CD4-positive, alpha-beta T cell (primary cell): ENCODE data around the gene ARVCF. TPM values are rescaled to one million over a fixed set of nuclear protein-coding genes. Genes with fewer than 3 reads are reported as not detected.

Source experiments
- ATAC-seq: fragments of 200-7000 bp; cut with Tn5 transposase; one replicate; pipeline ENCODE4 v1.10.0; 2022; ENCODE audit warnings: mild to moderate bottlenecking; ENCODE audit not compliant: poor library complexity
- CTCF ChIA-PET: fragments of 350-600 bp; sonication (Branson Sonifier 250); formaldehyde crosslinking; loops from one replicate; lab custom pipeline; 2021; ENCODE audit warnings: antibody characterized with exemption, inconsistent platforms; lab: Charles Lee
- POLR2A ChIA-PET: fragments of 350-600 bp; sonication (Branson Sonifier 250); formaldehyde crosslinking; loops from one replicate; lab custom pipeline; 2021; ENCODE audit warnings: antibody characterized with exemption, inconsistent platforms; lab: Charles Lee
- DNase-seq, 14 experiments: peaks; one replicate each; pipeline ENCODE4 v3.0.0-alpha.2; 2013 to 2020; ENCODE audit warnings: mixed read lengths in 2 of 14
- H3K27ac ChIP-seq, 2 donors: one replicate each; pipeline versions ENCODE4 v1.5.1 to v1.7.0; 2013; ENCODE audit warnings: low read length in 2 of 2, low read depth in 1 of 2, mild to moderate bottlenecking in 1 of 2
- H3K27me3 ChIP-seq, 2 experiments: 1 replicate in 1 of 2; 2 replicates in 1 of 2; pipeline versions ENCODE4 v1.6.1 to v1.7.0; 2013; ENCODE audit warnings: low read length in 2 of 2, control low read depth in 1 of 2, mild to moderate bottlenecking in 1 of 2, moderate library complexity in 1 of 2; ENCODE audit not compliant: insufficient read depth in 2 of 2, control insufficient read depth in 1 of 2
- H3K36me3 ChIP-seq: one replicate; pipeline ENCODE4 v1.6.1; 2013; ENCODE audit warnings: low read length, control low read depth; ENCODE audit not compliant: insufficient read depth
- H3K4me1 ChIP-seq: one replicate; pipeline ENCODE4 v1.6.1; 2013; ENCODE audit warnings: low read length, control low read depth; ENCODE audit not compliant: insufficient read depth
- H3K4me3 ChIP-seq: one replicate; pipeline ENCODE4 v1.5.1; 2013; ENCODE audit warnings: mild to moderate bottlenecking, low read length, moderate library complexity
- H3K9me3 ChIP-seq, 2 experiments: 1 replicate in 1 of 2; 2 replicates in 1 of 2; pipeline versions ENCODE4 v1.6.1 to v1.7.0; 2013; ENCODE audit warnings: low read length in 2 of 2, mild to moderate bottlenecking in 2 of 2, control low read depth in 1 of 2, moderate library complexity in 1 of 2; ENCODE audit not compliant: control insufficient read depth in 1 of 2, insufficient read depth in 1 of 2
- H3K27ac Mint-ChIP-seq: one replicate; pipeline ENCODE4 v1.8.0; 2020; ENCODE audit warnings: mixed read lengths
- H3K27me3 Mint-ChIP-seq: one replicate; pipeline ENCODE4 v1.8.0; 2021; ENCODE audit warnings: mixed read lengths
- H3K36me3 Mint-ChIP-seq: one replicate; pipeline ENCODE4 v1.8.0; 2021; ENCODE audit warnings: low read depth, mixed read lengths
- H3K4me1 Mint-ChIP-seq: one replicate; pipeline ENCODE4 v1.8.0; 2021; ENCODE audit warnings: low read depth, mixed read lengths
- H3K4me3 Mint-ChIP-seq: one replicate; pipeline ENCODE4 v1.8.0; 2020; ENCODE audit warnings: mild to moderate bottlenecking, mixed read lengths
- H3K9me3 Mint-ChIP-seq: one replicate; pipeline ENCODE4 v1.8.0; 2020; ENCODE audit warnings: mixed read lengths
- intact Hi-C, 2 experiments: fragments of 100-400 bp; cut with DNase I in 1 of 2; cut with micrococcal nuclease in 1 of 2; formaldehyde crosslinking; loops; one replicate each; pipeline versions ENCODE4 v1.15.1 to v1.9.0; 2023 to 2025; cut with DNase I, micrococcal nuclease
- total RNA-seq, 174 experiments: library from RNA in 2 of 174; stranded (reverse) in 2 of 174; gene quantifications; one replicate each; pipeline ENCODE4 v1.2.3 and lab custom pipeline; 2021 to 2026
- TF ChIP-seq, protein P1 (sequence below): fragments of 200-600 bp; IDR thresholded peaks from one replicate; pipeline ENCODE4 v1.8.0; 2022; ENCODE audit warnings: antibody characterized with exemption, mild to moderate bottlenecking

Gene ARVCF
- total RNA-seq, 2 experiments from 2014 or later = 2.2 to 2.5 TPM

DNA sequence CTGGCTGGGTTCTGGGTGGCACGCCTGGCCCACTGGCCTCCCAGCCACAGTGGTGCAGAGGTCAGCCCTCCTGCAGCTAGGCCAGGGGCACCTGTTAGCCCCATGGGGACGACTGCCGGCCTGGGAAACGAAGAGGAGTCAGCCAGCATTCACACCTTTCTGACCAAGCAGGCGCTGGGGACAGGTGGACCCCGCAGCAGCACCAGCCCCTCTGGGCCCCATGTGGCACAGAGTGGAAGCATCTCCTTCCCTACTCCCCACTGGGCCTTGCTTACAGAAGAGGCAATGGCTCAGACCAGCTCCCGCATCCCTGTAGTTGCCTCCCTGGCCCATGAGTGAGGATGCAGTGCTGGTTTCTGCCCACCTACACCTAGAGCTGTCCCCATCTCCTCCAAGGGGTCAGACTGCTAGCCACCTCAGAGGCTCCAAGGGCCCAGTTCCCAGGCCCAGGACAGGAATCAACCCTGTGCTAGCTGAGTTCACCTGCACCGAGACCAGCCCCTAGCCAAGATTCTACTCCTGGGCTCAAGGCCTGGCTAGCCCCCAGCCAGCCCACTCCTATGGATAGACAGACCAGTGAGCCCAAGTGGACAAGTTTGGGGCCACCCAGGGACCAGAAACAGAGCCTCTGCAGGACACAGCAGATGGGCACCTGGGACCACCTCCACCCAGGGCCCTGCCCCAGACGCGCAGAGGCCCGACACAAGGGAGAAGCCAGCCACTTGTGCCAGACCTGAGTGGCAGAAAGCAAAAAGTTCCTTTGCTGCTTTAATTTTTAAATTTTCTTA lies 47.3 kb downstream of the ARVCF start:
- Mint-ChIP-seq H3K9me3 (no peaks in the 10 kb centered on the region), H3K27me3 (no peaks in the 10 kb centered on the region), H3K4me3 (no peak overlapping the region), H3K4me1 (peaks cover 11% of the 10 kb centered on the region), H3K27ac (no peak overlapping the region), H3K36me3 (peaks cover 5% of the 10 kb centered on the region)
- Histone ChIP-seq H3K4me3 (no peak overlapping the region), H3K27ac (no peak overlapping the region), H3K36me3 (peaks cover 15% of the 10 kb centered on the region), H3K27me3 (no peaks in the 10 kb centered on the region), H3K9me3 (no peaks in the 10 kb centered on the region), H3K4me1 (peaks cover 18% of the 10 kb centered on the region)
- DNase-seq (no peak), ATAC-seq (no peak)
- TF ChIP-seq, protein P1, sequence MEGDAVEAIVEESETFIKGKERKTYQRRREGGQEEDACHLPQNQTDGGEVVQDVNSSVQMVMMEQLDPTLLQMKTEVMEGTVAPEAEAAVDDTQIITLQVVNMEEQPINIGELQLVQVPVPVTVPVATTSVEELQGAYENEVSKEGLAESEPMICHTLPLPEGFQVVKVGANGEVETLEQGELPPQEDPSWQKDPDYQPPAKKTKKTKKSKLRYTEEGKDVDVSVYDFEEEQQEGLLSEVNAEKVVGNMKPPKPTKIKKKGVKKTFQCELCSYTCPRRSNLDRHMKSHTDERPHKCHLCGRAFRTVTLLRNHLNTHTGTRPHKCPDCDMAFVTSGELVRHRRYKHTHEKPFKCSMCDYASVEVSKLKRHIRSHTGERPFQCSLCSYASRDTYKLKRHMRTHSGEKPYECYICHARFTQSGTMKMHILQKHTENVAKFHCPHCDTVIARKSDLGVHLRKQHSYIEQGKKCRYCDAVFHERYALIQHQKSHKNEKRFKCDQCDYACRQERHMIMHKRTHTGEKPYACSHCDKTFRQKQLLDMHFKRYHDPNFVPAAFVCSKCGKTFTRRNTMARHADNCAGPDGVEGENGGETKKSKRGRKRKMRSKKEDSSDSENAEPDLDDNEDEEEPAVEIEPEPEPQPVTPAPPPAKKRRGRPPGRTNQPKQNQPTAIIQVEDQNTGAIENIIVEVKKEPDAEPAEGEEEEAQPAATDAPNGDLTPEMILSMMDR = no peak
- intact Hi-C loops = loop anchor here in 1 of 2 experiments (10.0 kb wide), 1 partner anchor 315 kb away; no protein-coding TSS in a partner anchor
- ChIA-PET CTCF (interaction anchor here (1.4 to 2.4 kb wide), 2 partner anchors 143 to 160 kb away, joined by 6 to 22 read pairs; no protein-coding TSS in a partner anchor), POLR2A (interaction anchor here (1.5 to 2.0 kb wide), 2 partner anchors 28 to 160 kb away, joined by 3 to 6 read pairs; partner anchors contain the start of genes COMT and TXNRD2)

DNA sequence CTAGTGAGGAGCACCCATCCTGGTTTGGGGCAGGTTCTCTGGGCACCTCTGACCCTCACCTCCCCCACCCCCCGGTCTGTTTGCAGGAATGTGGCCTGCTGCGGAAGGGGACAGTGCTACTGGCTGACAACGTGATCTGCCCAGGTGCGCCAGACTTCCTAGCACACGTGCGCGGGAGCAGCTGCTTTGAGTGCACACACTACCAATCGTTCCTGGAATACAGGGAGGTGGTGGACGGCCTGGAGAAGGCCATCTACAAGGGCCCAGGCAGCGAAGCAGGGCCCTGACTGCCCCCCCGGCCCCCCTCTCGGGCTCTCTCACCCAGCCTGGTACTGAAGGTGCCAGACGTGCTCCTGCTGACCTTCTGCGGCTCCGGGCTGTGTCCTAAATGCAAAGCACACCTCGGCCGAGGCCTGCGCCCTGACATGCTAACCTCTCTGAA lies 48.2 kb downstream of the ARVCF start:
- TF ChIP-seq, protein P1 = no peak
- intact Hi-C loops = loop anchor here in 1 of 2 experiments (10.0 kb wide), 1 partner anchor 316 kb away; no protein-coding TSS in a partner anchor

DNA sequence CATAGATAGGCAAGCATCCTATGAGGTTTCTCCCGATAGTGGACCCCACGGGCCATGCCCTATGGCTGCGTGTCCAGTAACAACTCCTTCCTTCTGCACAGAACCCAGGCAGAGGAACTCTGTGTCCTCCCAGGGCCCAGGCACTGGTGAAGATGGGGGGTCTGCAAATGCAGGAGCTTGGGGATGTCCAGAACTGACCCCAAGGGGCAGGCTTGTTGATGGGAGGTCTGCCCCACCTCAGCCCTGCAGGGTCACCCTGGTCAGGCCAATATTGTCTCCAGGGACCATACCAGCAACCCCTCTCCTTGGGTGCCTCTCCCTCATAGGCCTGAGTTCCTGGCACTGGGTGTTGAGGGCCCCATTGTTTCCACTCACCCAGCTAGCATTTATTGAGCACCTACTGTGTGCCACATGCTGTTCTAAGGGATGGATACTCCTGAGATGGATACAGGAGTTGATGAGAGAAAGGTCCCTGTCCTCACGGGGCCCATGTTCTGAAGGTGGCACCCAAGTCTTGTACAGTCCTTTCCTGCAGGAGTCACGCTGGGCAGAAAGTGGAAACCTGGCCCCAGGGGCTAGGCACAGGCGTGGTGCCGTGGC lies 48.7 kb downstream of the ARVCF start:
- Mint-ChIP-seq H3K4me3 (no peak overlapping the region), H3K36me3 (peaks cover 5% of the 10 kb centered on the region), H3K27ac (no peak overlapping the region), H3K9me3 (no peaks in the 10 kb centered on the region), H3K27me3 (no peaks in the 10 kb centered on the region), H3K4me1 (peaks cover 11% of the 10 kb centered on the region)
- TF ChIP-seq, protein P1 = no peak
- Histone ChIP-seq H3K9me3 (no peaks in the 10 kb centered on the region), H3K4me3 (no peak overlapping the region), H3K4me1 (peaks cover 20% of the 10 kb centered on the region), H3K27ac (no peak overlapping the region), H3K36me3 (peaks cover 24% of the 10 kb centered on the region), H3K27me3 (no peaks in the 10 kb centered on the region)
- ChIA-PET POLR2A (interaction anchor here (1.5 kb wide), 1 partner anchor 26 kb away, joined by 3 read pairs; the partner anchor contains the start of genes COMT and TXNRD2), CTCF (no interaction called here)
- no peak for ATAC-seq
- no peak for DNase-seq
- intact Hi-C loops = loop anchor here in 1 of 2 experiments (10.0 kb wide), 1 partner anchor 317 kb away; no protein-coding TSS in a partner anchor

More for the DNA sequence above, 48.2 kb downstream of the ARVCF start:
- no peak for ATAC-seq
- H3K9me3 Mint-ChIP-seq = no peaks in the 10 kb centered on the region
- no peak overlapping the region for H3K27ac ChIP-seq
- H3K36me3 ChIP-seq = peaks cover 24% of the 10 kb centered on the region
- H3K27me3 Mint-ChIP-seq = no peaks in the 10 kb centered on the region
- no peak overlapping the region for H3K4me3 ChIP-seq
- peaks cover 11% of the 10 kb centered on the region for H3K4me1 Mint-ChIP-seq
- no peak overlapping the region for H3K27ac Mint-ChIP-seq
- no peak for DNase-seq
- H3K27me3 ChIP-seq = no peaks in the 10 kb centered on the region
- H3K4me1 ChIP-seq = peaks cover 18% of the 10 kb centered on the region
- H3K4me3 Mint-ChIP-seq = no peak overlapping the region
- peaks cover 5% of the 10 kb centered on the region for H3K36me3 Mint-ChIP-seq
- H3K9me3 ChIP-seq = no peaks in the 10 kb centered on the region
- ChIA-PET CTCF (no interaction called here), POLR2A (interaction anchor here (1.5 kb wide), 1 partner anchor 27 kb away, joined by 3 read pairs; the partner anchor contains the start of genes COMT and TXNRD2)
